ENCODE results near the gene TPST2.

The TPST2 gene

DNA sequence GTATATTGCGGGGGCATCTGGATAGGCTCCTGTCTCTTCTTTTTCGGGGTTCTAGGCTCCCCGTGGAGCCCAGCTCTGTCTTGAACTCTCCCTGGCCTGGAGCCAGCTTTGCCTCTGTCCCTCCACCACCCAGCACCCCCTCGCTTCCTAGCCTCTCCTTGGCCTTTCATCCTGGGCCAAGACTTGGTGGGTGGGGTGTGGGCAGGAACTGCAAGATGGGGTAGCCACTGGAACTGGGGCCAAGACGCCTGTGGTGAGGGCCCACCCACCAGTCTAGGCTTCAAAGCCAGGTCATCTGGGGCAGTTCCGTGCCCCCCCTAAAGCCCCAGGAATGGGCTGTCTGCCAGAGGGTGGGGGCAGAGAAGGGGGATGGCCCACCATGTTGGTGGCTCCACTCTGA is 29.6 kb upstream of the TPST2 start:
- DNase-seq (ENCODE audit: extremely low spot score): no peak
- ChIA-PET POLR2A (no interaction called here), CTCF (no interaction called here)
- TF ChIP-seq NFRKB (IDR thresholded peaks at IDR 0.05) (no peak), SUZ12 (IDR thresholded peaks at IDR 0.05) (no peak), ARNT (IDR thresholded peaks at IDR 0.05) (no peak), TARDBP (IDR thresholded peaks at IDR 0.05) (no peak), FOXA1 (IDR thresholded peaks at IDR 0.05) (no peak), L3MBTL2 (conservative IDR thresholded peaks at IDR 0.05) (no peak), HDGF (IDR thresholded peaks at IDR 0.05; ENCODE audit: borderline replicate concordance) (no peak)

DNA sequence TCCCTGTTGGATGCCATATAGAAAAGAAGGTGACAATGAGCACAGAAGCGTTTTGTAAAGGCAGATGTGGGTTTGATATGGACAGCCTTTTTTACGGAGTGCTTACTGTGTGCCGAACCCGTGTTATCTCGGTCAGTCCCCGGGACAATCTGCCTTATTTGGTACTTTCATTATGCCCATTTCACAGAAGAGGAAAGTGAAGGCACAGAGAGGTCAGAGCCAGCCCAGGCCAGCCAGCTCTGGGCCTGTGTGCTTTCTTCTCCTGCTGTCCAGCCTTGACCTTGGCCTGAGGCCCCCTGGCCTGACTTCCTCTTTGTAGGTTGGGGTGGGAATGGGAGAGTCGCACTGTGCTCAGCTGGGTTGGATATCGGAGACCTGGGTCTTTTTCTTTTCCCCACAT is 28.5 kb upstream of the TPST2 start:
- TF ChIP-seq NFRKB (IDR thresholded peaks at IDR 0.05) (no peak), TARDBP (IDR thresholded peaks at IDR 0.05) (no peak), ELF4 (IDR thresholded peaks at IDR 0.05) (no peak), SP1 (IDR thresholded peaks at IDR 0.05) (no peak), FOXA1 (IDR thresholded peaks at IDR 0.05) (no peak), CTBP1 (IDR thresholded peaks at IDR 0.05; ENCODE audit: borderline replicate concordance) (no peak)
- TF ChIP-seq, protein P1, sequence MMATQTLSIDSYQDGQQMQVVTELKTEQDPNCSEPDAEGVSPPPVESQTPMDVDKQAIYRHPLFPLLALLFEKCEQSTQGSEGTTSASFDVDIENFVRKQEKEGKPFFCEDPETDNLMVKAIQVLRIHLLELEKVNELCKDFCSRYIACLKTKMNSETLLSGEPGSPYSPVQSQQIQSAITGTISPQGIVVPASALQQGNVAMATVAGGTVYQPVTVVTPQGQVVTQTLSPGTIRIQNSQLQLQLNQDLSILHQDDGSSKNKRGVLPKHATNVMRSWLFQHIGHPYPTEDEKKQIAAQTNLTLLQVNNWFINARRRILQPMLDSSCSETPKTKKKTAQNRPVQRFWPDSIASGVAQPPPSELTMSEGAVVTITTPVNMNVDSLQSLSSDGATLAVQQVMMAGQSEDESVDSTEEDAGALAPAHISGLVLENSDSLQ (IDR thresholded peaks at IDR 0.05): no peak

DNA sequence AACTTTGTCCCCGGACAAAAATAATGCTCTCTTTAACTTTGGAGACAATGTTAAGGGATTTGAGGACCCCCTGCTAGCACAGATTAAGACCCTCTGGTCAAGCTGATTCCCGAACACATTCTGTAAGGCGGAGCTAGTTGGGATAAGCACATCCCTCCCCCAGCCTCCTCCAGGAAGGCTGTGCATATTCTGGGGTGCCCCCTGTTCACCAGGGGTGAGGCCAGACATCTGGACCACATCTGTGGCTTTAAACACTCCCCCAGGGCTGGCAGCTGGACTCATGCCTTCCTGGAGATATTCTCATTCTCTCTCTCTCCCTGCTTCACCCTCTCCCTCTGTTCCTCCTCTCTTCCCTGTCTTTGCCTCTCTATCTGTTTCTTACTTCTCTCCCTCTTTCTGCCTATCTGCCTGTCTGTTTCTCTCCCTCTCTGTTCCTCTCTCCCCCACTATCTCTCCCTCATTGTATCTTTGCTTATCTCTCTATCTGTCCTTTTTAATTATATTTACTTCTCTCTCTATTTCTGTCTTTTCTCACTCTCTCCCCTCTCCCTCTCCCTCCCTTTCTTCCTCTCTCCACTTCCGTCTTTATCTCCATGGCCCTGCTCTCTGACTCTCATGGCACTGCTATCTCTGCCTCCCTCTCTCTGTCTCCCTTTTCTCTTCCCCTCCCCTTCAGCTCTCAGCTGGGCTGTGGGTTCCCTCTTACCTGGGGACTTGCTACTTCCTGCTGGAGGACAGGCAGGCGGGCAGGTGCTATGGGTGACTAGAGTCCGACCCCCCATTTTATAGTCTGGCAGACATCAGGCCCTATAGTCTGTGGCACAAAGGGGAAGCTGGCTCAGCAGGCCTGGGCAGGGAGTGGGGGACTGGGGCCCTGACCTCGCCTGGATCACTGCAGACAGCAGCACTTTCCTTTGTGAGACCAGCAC is 27.6 kb upstream of the TPST2 start, which contains the start of gene CRYBB1:
TSS of gene CRYBB1 (minus strand) at position 757 of the 929 bp plus-strand sequence. CDS start 1,708 bp downstream, outside the sequence.
- no peak for DNase-seq (ENCODE audit: extremely low spot score)
- ChIA-PET CTCF (no interaction called here), POLR2A (no interaction called here)
- TF ChIP-seq BHLHE40 (IDR thresholded peaks at IDR 0.05; ENCODE audit: borderline replicate concordance) (no peak), L3MBTL2 (conservative IDR thresholded peaks at IDR 0.05) (no peak), CTBP1 (IDR thresholded peaks at IDR 0.05; ENCODE audit: borderline replicate concordance) (no peak), ARNT (IDR thresholded peaks at IDR 0.05) (no peak), SUZ12 (IDR thresholded peaks at IDR 0.05) (no peak), SP1 (IDR thresholded peaks at IDR 0.05) (no peak), LEF1 (IDR thresholded peaks at IDR 0.05; ENCODE audit: borderline replicate concordance) (no peak), FOXK2 (IDR thresholded peaks at IDR 0.05) (no peak)
- TF ChIP-seq, protein P1 (IDR thresholded peaks at IDR 0.05): no peak

More for the DNA sequence above, 28.5 kb upstream of the TPST2 start:
- ChIA-PET CTCF (no interaction called here), POLR2A (no interaction called here)
- no peak for DNase-seq (ENCODE audit: extremely low spot score)

- TF ChIP-seq L3MBTL2 (conservative IDR thresholded peaks at IDR 0.05): no peak
- TF ChIP-seq ELF4 (IDR thresholded peaks at IDR 0.05): no peak
- TF ChIP-seq SP1 (IDR thresholded peaks at IDR 0.05): no peak
- TF ChIP-seq BHLHE40 (IDR thresholded peaks at IDR 0.05; ENCODE audit: borderline replicate concordance): no peak
- TF ChIP-seq, protein P1 (IDR thresholded peaks at IDR 0.05): no peak
- no peak for TF ChIP-seq SUZ12 (IDR thresholded peaks at IDR 0.05)
- no peak for TF ChIP-seq HDGF (IDR thresholded peaks at IDR 0.05; ENCODE audit: borderline replicate concordance)
- no peak for TF ChIP-seq NFRKB (IDR thresholded peaks at IDR 0.05)
- no peak for TF ChIP-seq LEF1 (IDR thresholded peaks at IDR 0.05; ENCODE audit: borderline replicate concordance)
- TF ChIP-seq ZNF384 (IDR thresholded peaks at IDR 0.05): no peak
- TF ChIP-seq TARDBP (IDR thresholded peaks at IDR 0.05): no peak
- no peak for TF ChIP-seq FOXA1 (IDR thresholded peaks at IDR 0.05)
- TF ChIP-seq ARNT (IDR thresholded peaks at IDR 0.05): no peak
- no peak for TF ChIP-seq FOXK2 (IDR thresholded peaks at IDR 0.05)
- TF ChIP-seq CTBP1 (IDR thresholded peaks at IDR 0.05; ENCODE audit: borderline replicate concordance): no peak
- TF ChIP-seq FOXM1 (IDR thresholded peaks at IDR 0.05; ENCODE audit: borderline replicate concordance): no peak
- ChIA-PET POLR2A (interaction anchor here (0.8 kb wide), 1 partner anchor 27 kb away, joined by 5 read pairs; no protein-coding TSS in a partner anchor), CTCF (no interaction called here)
- no peak for DNase-seq (ENCODE audit: extremely low spot score)
Measured at GRCh38 chr22:26616650-26617049, 26.7 kb upstream of the TPST2 start.

GRCh38 chr22:26615830-26616435 is 26.0 kb upstream of the TPST2 start:
- no peak for TF ChIP-seq TARDBP (IDR thresholded peaks at IDR 0.05)
- no peak for TF ChIP-seq BHLHE40 (IDR thresholded peaks at IDR 0.05; ENCODE audit: borderline replicate concordance)
- no peak for TF ChIP-seq CTBP1 (IDR thresholded peaks at IDR 0.05; ENCODE audit: borderline replicate concordance)
- TF ChIP-seq FOXM1 (IDR thresholded peaks at IDR 0.05; ENCODE audit: borderline replicate concordance): no peak
- TF ChIP-seq SP1 (IDR thresholded peaks at IDR 0.05): no peak
- TF ChIP-seq ARNT (IDR thresholded peaks at IDR 0.05): no peak
- TF ChIP-seq, protein P1 (IDR thresholded peaks at IDR 0.05): no peak
- TF ChIP-seq ZNF384 (IDR thresholded peaks at IDR 0.05): no peak
- TF ChIP-seq NFRKB (IDR thresholded peaks at IDR 0.05): no peak
- TF ChIP-seq FOXK2 (IDR thresholded peaks at IDR 0.05): no peak
- TF ChIP-seq LEF1 (IDR thresholded peaks at IDR 0.05; ENCODE audit: borderline replicate concordance): no peak
- no peak for TF ChIP-seq ELF4 (IDR thresholded peaks at IDR 0.05)
- no peak for TF ChIP-seq HDGF (IDR thresholded peaks at IDR 0.05; ENCODE audit: borderline replicate concordance)
- no peak for TF ChIP-seq L3MBTL2 (conservative IDR thresholded peaks at IDR 0.05)
- TF ChIP-seq SUZ12 (IDR thresholded peaks at IDR 0.05): no peak
- no peak for TF ChIP-seq FOXA1 (IDR thresholded peaks at IDR 0.05)
- POLR2A ChIA-PET: no interaction called here
- CTCF ChIA-PET: no interaction called here
- DNase-seq (ENCODE audit: extremely low spot score): no peak
